NCI-H187 (cell line): ENCODE measurements around the gene PLEKHM1.
"Not testable (repeated sequence)": the region's sequence is repeated elsewhere in the genome, so short reads cannot be mapped to it uniquely, and the experiment has no call there.

Source experiments
- DNase-seq, 2 experiments: peaks; one replicate each; lab custom pipeline; 2025; lab: John Stamatoyannopoulos, UW

The PLEKHM1 gene

GRCh38 chr17:45441526-45442310, 48.8 kb downstream of the PLEKHM1 start:
- DNase-seq: no peak

- not testable (repeated sequence) for DNase-seq
These were observed 49.5 kb downstream of the PLEKHM1 start for GRCh38 chr17:45440839-45441515.

- no peak for DNase-seq
These were observed 50.3 kb downstream of the PLEKHM1 start for GRCh38 chr17:45440161-45440778.

- DNase-seq: no peak
These were observed 51.5 kb downstream of the PLEKHM1 start for GRCh38 chr17:45438931-45439610.

GRCh38 chr17:45437465-45438283, 52.8 kb downstream of the PLEKHM1 start:
- DNase-seq: no peak

GRCh38 chr17:45436625-45437464, 53.7 kb downstream of the PLEKHM1 start:
- DNase-seq: no peak

- no peak for DNase-seq
These were observed 54.4 kb downstream of the PLEKHM1 start for GRCh38 chr17:45436161-45436560.

GRCh38 chr17:45435481-45435880, 55.0 kb downstream of the PLEKHM1 start:
- no peak for DNase-seq

- no peak for DNase-seq
These were observed 57.4 kb downstream of the PLEKHM1 start for GRCh38 chr17:45433159-45433535.

- no peak for DNase-seq
These were observed 57.9 kb downstream of the PLEKHM1 start, which contains the start of gene ARHGAP27 for GRCh38 chr17:45432405-45433158. TSS of gene ARHGAP27 (minus strand) at chr17:45432870. CDS start at chr17:45430279, 2,591 bp downstream.

- peak; percentile 35 to 77 for DNase-seq
These were observed 58.8 kb downstream of the PLEKHM1 start for GRCh38 chr17:45431531-45432404.

GRCh38 chr17:45430738-45431530, 59.6 kb downstream of the PLEKHM1 start:
- no peak for DNase-seq

GRCh38 chr17:45430006-45430737, 60.3 kb downstream of the PLEKHM1 start:
- DNase-seq: no peak

GRCh38 chr17:45429339-45430005, 61.0 kb downstream of the PLEKHM1 start:
- DNase-seq: no peak

- DNase-seq: no peak
These were observed 61.6 kb downstream of the PLEKHM1 start for GRCh38 chr17:45428931-45429338.

- peak; percentile 34 to 73 for DNase-seq
These were observed 62.4 kb downstream of the PLEKHM1 start for GRCh38 chr17:45428050-45428617.
